DND-41 (cell line): ENCODE data around the gene YBX1.

Source experiments
- CTCF ChIP-seq: IDR thresholded peaks from 2 replicates; pipeline ENCODE4 v1.5.1; 2012; ENCODE audit warnings: borderline replicate concordance, low read length, moderate library complexity, mild to moderate bottlenecking; ENCODE audit not compliant: poor library complexity, severe bottlenecking; ENCODE audit errors: extremely low read depth
- EZH2 ChIP-seq: IDR thresholded peaks from 3 replicates; pipeline ENCODE4 v1.6.1; 2012; ENCODE audit warnings: borderline replicate concordance, low read depth, mild to moderate bottlenecking, moderate library complexity, low read length, inconsistent platforms; ENCODE audit not compliant: severe bottlenecking

GRCh38 chr1:42682739-42683531 lies 717 bp downstream of the YBX1 start:
- TF ChIP-seq CTCF, result no peak
- TF ChIP-seq EZH2, result no peak
